H9 (cell line): ENCODE data around the gene ASIC3. TPM values are rescaled to one million over a fixed set of nuclear protein-coding genes. Genes with fewer than 3 reads are reported as not detected.

Source experiments
- DNase-seq: peaks from one replicate; pipeline ENCODE4 v3.0.0-alpha.2; 2017
- H2AFZ ChIP-seq: one replicate; pipeline ENCODE4 v1.6.1; 2013; ENCODE audit warnings: mild to moderate bottlenecking, low read length, control low read depth, moderate library complexity
- H2AK5ac ChIP-seq: 2 replicates; pipeline ENCODE4 v1.6.1; 2013; ENCODE audit warnings: low read length, control low read depth, mixed read lengths; ENCODE audit not compliant: insufficient read length
- H2BK120ac ChIP-seq: one replicate; pipeline ENCODE4 v1.6.1; 2013; ENCODE audit warnings: low read depth, mild to moderate bottlenecking, low read length, control low read depth, inconsistent platforms; ENCODE audit not compliant: poor library complexity, severe bottlenecking
- H2BK12ac ChIP-seq: 2 replicates; pipeline ENCODE4 v1.6.1; 2013; ENCODE audit warnings: low read length, control low read depth, mixed read lengths, low read depth; ENCODE audit not compliant: insufficient read length
- H2BK15ac ChIP-seq: 2 replicates; pipeline ENCODE4 v1.6.1; 2013; ENCODE audit warnings: low read depth, low read length, control low read depth
- H2BK20ac ChIP-seq: one replicate; pipeline ENCODE4 v1.6.1; 2013; ENCODE audit warnings: low read depth, mild to moderate bottlenecking, low read length, control low read depth, inconsistent platforms; ENCODE audit not compliant: poor library complexity, severe bottlenecking
- H2BK5ac ChIP-seq: 2 replicates; pipeline ENCODE4 v1.6.1; 2013; ENCODE audit warnings: low read length, control low read depth, mixed read lengths; ENCODE audit not compliant: insufficient read length
- H3K14ac ChIP-seq: 2 replicates; pipeline ENCODE4 v1.6.1; 2013; ENCODE audit warnings: low read length, control low read depth; ENCODE audit not compliant: insufficient read depth
- H3K18ac ChIP-seq: 2 replicates; pipeline ENCODE4 v1.6.1; 2013; ENCODE audit warnings: low read depth, mild to moderate bottlenecking, mixed read lengths, low read length, control low read depth; ENCODE audit not compliant: insufficient read length
- H3K23ac ChIP-seq: 2 replicates; pipeline ENCODE4 v1.6.1; 2013; ENCODE audit warnings: low read length, control low read depth, mixed read lengths, low read depth; ENCODE audit not compliant: insufficient read length
- H3K23me2 ChIP-seq: 2 replicates; pipeline ENCODE4 v1.6.1; 2013; ENCODE audit warnings: low read depth, mild to moderate bottlenecking, mixed read lengths, low read length, control low read depth; ENCODE audit not compliant: insufficient read length, poor library complexity, severe bottlenecking
- H3K27ac ChIP-seq: 2 replicates; pipeline ENCODE4 v1.5.1; 2013; ENCODE audit warnings: low read length, control low read depth, mixed read lengths, low read depth; ENCODE audit not compliant: insufficient read length
- H3K27me3 ChIP-seq: 2 replicates; pipeline ENCODE4 v1.6.1; 2013; ENCODE audit warnings: low read length, control low read depth, inconsistent platforms; ENCODE audit not compliant: insufficient read depth
- H3K4ac ChIP-seq: 2 replicates; pipeline ENCODE4 v1.6.1; 2013; ENCODE audit warnings: low read depth, mild to moderate bottlenecking, control low read depth, inconsistent platforms, low read length, moderate library complexity
- H3K4me1 ChIP-seq: 2 replicates; pipeline ENCODE4 v1.6.1; 2013; ENCODE audit warnings: low read length, control low read depth, inconsistent platforms; ENCODE audit not compliant: insufficient read depth
- H3K4me2 ChIP-seq: 2 replicates; pipeline ENCODE4 v1.6.1; 2013; ENCODE audit warnings: low read length, control low read depth, mixed read lengths; ENCODE audit not compliant: insufficient read length, insufficient read depth
- H3K56ac ChIP-seq: 2 replicates; pipeline ENCODE4 v1.6.1; 2013; ENCODE audit warnings: low read depth, mild to moderate bottlenecking, mixed read lengths, low read length, control low read depth; ENCODE audit not compliant: insufficient read length
- H3K79me1 ChIP-seq: 2 replicates; pipeline ENCODE4 v1.6.1; 2013; ENCODE audit warnings: low read depth, mild to moderate bottlenecking, moderate library complexity, low read length, control low read depth, inconsistent platforms; ENCODE audit not compliant: insufficient read depth, poor library complexity, severe bottlenecking
- H3K79me2 ChIP-seq: 2 replicates; pipeline ENCODE4 v1.6.1; 2013; ENCODE audit warnings: low read length, control low read depth, inconsistent platforms; ENCODE audit not compliant: insufficient read depth
- H3K9ac ChIP-seq: 2 replicates; pipeline ENCODE4 v1.6.1; 2013; ENCODE audit warnings: low read length, control low read depth, mixed read lengths; ENCODE audit not compliant: insufficient read length; ENCODE audit errors: extremely low read depth
- H3K9me3 ChIP-seq: one replicate; pipeline ENCODE4 v1.6.1; 2013; ENCODE audit warnings: low read depth, low read length, inconsistent platforms; ENCODE audit not compliant: control insufficient read depth
- H3T11ph ChIP-seq: one replicate; pipeline ENCODE4 v1.6.1; 2013; ENCODE audit warnings: mild to moderate bottlenecking, low read length, control low read depth, inconsistent platforms
- H4K20me1 ChIP-seq: one replicate; pipeline ENCODE4 v1.6.1; 2013; ENCODE audit not compliant: control insufficient read depth, insufficient read length, insufficient read depth
- H4K5ac ChIP-seq: 2 replicates; pipeline ENCODE4 v1.6.1; 2013; ENCODE audit warnings: low read depth, mild to moderate bottlenecking, mixed read lengths, low read length, control low read depth; ENCODE audit not compliant: insufficient read length
- H4K8ac ChIP-seq: replicated peaks from 2 replicates; pipeline ENCODE4 v1.6.1; 2013; ENCODE audit warnings: low read length, control low read depth, mixed read lengths, low read depth; ENCODE audit not compliant: insufficient read length
- H4K91ac ChIP-seq: 2 replicates; pipeline ENCODE4 v1.6.1; 2013; ENCODE audit warnings: low read depth, mild to moderate bottlenecking, moderate library complexity, mixed read lengths, low read length, control low read depth; ENCODE audit not compliant: insufficient read length
- H3K27ac Mint-ChIP-seq, 3 experiments: 2 replicates in 2 of 3; 3 replicates in 1 of 3; pipeline ENCODE4 v1.8.0; 2020 to 2021; ENCODE audit warnings: mixed read lengths in 3 of 3, mild to moderate bottlenecking in 1 of 3, moderate library complexity in 1 of 3
- H3K27me3 Mint-ChIP-seq: 2 replicates; pipeline ENCODE4 v1.8.0; 2021; ENCODE audit warnings: low read depth, mild to moderate bottlenecking, moderate library complexity, mixed read lengths
- H3K36me3 Mint-ChIP-seq, 3 experiments: 2 replicates in 2 of 3; 3 replicates in 1 of 3; pipeline ENCODE4 v1.8.0; 2020 to 2021; ENCODE audit warnings: low read depth in 3 of 3, mixed read lengths in 3 of 3; ENCODE audit not compliant: insufficient read depth in 1 of 3
- H3K4me1 Mint-ChIP-seq, 2 experiments: 2 replicates each; pipeline ENCODE4 v1.8.0; 2020; ENCODE audit warnings: mixed read lengths in 2 of 2
- H3K4me3 Mint-ChIP-seq, 2 experiments: 2 replicates in 1 of 2; 3 replicates in 1 of 2; pipeline ENCODE4 v1.8.0; 2020 to 2021; ENCODE audit warnings: mild to moderate bottlenecking in 2 of 2, mixed read lengths in 2 of 2, moderate library complexity in 1 of 2
- H3K9me3 Mint-ChIP-seq, 2 experiments: 2 replicates in 1 of 2; 3 replicates in 1 of 2; pipeline ENCODE4 v1.8.0; 2020; ENCODE audit warnings: mild to moderate bottlenecking in 2 of 2, mixed read lengths in 2 of 2, moderate library complexity in 1 of 2
- WGBS: extraction: QIAGEN DNeasy Blood & Tissue Kit; methylation state at CpG from one replicate; pipeline ENCODE4 v1.1.7; 2013; ENCODE audit warnings: missing lambda C conversion rate, low lambda C conversion rate, mixed read lengths; ENCODE audit not compliant: insufficient read length; ENCODE audit errors: extremely low coverage; 5-methylcytosine and 5-hydroxymethylcytosine counted together
- total RNA-seq: library from RNA; stranded (reverse); gene quantifications from 2 replicates; pipeline ENCODE4 v1.2.1, GENCODE V29; 2021
- TF ChIP-seq, protein P1 (sequence below): fragments of 200-600 bp; sonication (generic); conservative IDR thresholded peaks from 3 replicates; pipeline ENCODE4 v1.8.0; 2021; ENCODE audit warnings: antibody characterized with exemption, mild to moderate bottlenecking

The ASIC3 gene
- total RNA-seq, 1 experiment from 2014 or later = 1.7 TPM

DNA sequence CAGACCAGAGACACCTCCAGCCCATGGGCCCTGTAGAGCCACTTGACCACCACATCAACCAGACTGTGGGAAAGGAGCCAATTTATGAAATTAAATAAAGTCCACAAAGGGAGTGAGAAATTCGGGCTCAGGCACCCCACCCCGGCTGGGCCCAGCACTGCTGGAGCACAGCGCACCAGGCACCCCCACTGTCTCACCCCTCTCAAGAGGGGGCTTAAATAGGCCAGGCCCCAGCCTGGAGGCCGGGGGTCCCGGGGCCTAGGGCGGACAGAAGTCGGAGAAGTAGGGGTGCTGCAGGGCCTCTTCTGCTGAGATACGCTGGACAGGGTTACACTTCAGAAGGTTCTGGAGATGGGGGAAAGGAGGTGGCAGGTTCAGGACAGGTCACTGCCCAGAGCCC is 5.4 kb downstream of the ASIC3 start:
- no peak overlapping the region for H3K23ac ChIP-seq
- no peak overlapping the region for H4K5ac ChIP-seq
- no peak overlapping the region for H2BK12ac ChIP-seq
- no peak overlapping the region for H3K18ac ChIP-seq
- H3T11ph ChIP-seq = no peak overlapping the region
- H3K79me1 ChIP-seq = no peaks in the 10 kb centered on the region
- H3K4ac ChIP-seq = no peak overlapping the region
- no CpG with 5 or more reads among the region's 8 CpGs for WGBS
- H3K27ac ChIP-seq = no peak overlapping the region
- Mint-ChIP-seq H3K4me1 (peaks cover 17 to 24% of the 10 kb centered on the region in 2 experiments), H3K4me3 (no peak overlapping the region), H3K36me3 (peaks cover 0 to 11% (median 0%) of the 10 kb centered on the region in 3 experiments; a peak in 3 of 7 replicates), H3K9me3 (no peaks in the 10 kb centered on the region; a peak in 1 of 5 replicates), H3K27me3 (peaks cover 58% of the 10 kb centered on the region), H3K27ac (no peak overlapping the region)
- no peak overlapping the region for H3K56ac ChIP-seq
- no peak overlapping the region for H4K91ac ChIP-seq
- no peak overlapping the region for H2AFZ ChIP-seq
- no peaks in the 10 kb centered on the region for H3K79me2 ChIP-seq
- no peak for DNase-seq
- H3K4me2 ChIP-seq = no peak overlapping the region
- H2BK15ac ChIP-seq = no peak overlapping the region
- no peak overlapping the region for H3K9ac ChIP-seq
- H2BK5ac ChIP-seq = no peak overlapping the region
- H3K14ac ChIP-seq = no peak overlapping the region
- peaks cover under 1% of the 10 kb centered on the region; the same call in 1 of the 2 replicates for H3K4me1 ChIP-seq
- peaks cover 6% of the 10 kb centered on the region; the same call in 1 of the 2 replicates for H3K27me3 ChIP-seq
- no peak overlapping the region for H4K8ac ChIP-seq
- no peak overlapping the region for H2BK120ac ChIP-seq
- no peak overlapping the region for H2BK20ac ChIP-seq
- no peaks in the 10 kb centered on the region for H3K9me3 ChIP-seq
- no peak overlapping the region for H2AK5ac ChIP-seq
- TF ChIP-seq, protein P1, sequence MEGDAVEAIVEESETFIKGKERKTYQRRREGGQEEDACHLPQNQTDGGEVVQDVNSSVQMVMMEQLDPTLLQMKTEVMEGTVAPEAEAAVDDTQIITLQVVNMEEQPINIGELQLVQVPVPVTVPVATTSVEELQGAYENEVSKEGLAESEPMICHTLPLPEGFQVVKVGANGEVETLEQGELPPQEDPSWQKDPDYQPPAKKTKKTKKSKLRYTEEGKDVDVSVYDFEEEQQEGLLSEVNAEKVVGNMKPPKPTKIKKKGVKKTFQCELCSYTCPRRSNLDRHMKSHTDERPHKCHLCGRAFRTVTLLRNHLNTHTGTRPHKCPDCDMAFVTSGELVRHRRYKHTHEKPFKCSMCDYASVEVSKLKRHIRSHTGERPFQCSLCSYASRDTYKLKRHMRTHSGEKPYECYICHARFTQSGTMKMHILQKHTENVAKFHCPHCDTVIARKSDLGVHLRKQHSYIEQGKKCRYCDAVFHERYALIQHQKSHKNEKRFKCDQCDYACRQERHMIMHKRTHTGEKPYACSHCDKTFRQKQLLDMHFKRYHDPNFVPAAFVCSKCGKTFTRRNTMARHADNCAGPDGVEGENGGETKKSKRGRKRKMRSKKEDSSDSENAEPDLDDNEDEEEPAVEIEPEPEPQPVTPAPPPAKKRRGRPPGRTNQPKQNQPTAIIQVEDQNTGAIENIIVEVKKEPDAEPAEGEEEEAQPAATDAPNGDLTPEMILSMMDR = no peak
- peaks cover 16% of the 10 kb centered on the region for H3K23me2 ChIP-seq
- no peaks in the 10 kb centered on the region for H4K20me1 ChIP-seq
